HG02678 (cell line): ENCODE data around the gene SLX9.

ENCODE experiments used
- ATAC-seq: cut with Tn5 transposase; IDR thresholded peaks from one replicate; pipeline ENCODE4 v1.9.1; 2021; ENCODE audit warnings: mild to moderate bottlenecking, moderate library complexity; ENCODE audit not compliant: unreplicated experiment

The SLX9 gene

GRCh38 chr21:44939532-44940115, at the start of gene SLX9:
Gene SLX9 (plus strand): TSS chr21:44940029. CDS start chr21:44940058, 29 bp downstream.
- ATAC-seq, result peak; percentile 73

- ATAC-seq, result no peak
Observed at GRCh38 chr21:44890338-44890931, 49.4 kb upstream of the SLX9 start.

GRCh38 chr21:44890961-44891541, 48.8 kb upstream of the SLX9 start:
- no peak for ATAC-seq

GRCh38 chr21:44891631-44892031, 48.2 kb upstream of the SLX9 start:
- no peak for ATAC-seq

GRCh38 chr21:44892095-44892494, 47.7 kb upstream of the SLX9 start:
- ATAC-seq, result no peak

- ATAC-seq, result no peak
Observed at GRCh38 chr21:44892536-44893277, 47.1 kb upstream of the SLX9 start.

GRCh38 chr21:44893278-44893556, 46.6 kb upstream of the SLX9 start:
- ATAC-seq, result no peak

- ATAC-seq, result no peak
Observed at GRCh38 chr21:44893948-44894656, 45.7 kb upstream of the SLX9 start.

- ATAC-seq, result no peak
Observed at GRCh38 chr21:44894687-44895302, 45.0 kb upstream of the SLX9 start.

- no peak for ATAC-seq
Observed at GRCh38 chr21:44895859-44896258, 44.0 kb upstream of the SLX9 start.

- ATAC-seq, result no peak
Observed at GRCh38 chr21:44896561-44897286, 43.1 kb upstream of the SLX9 start.

GRCh38 chr21:44897326-44898010, 42.4 kb upstream of the SLX9 start:
- no peak for ATAC-seq

GRCh38 chr21:44898011-44898488, 41.8 kb upstream of the SLX9 start:
- ATAC-seq, result no peak

- no peak for ATAC-seq
Observed at GRCh38 chr21:44898851-44899767, 40.7 kb upstream of the SLX9 start.

- ATAC-seq, result no peak
Observed at GRCh38 chr21:44899768-44900558, 39.9 kb upstream of the SLX9 start.

GRCh38 chr21:44900559-44901251, 39.1 kb upstream of the SLX9 start:
- ATAC-seq, result no peak

- no peak for ATAC-seq
Observed at GRCh38 chr21:44901391-44902074, 38.3 kb upstream of the SLX9 start.
